HCT116 (cell line): ENCODE results near the gene CTNNA2. TPM values are rescaled to one million over a fixed set of nuclear protein-coding genes. Genes with fewer than 3 reads are reported as not detected.

Experiments used
- ATAC-seq: fragments of 200-7000 bp; cut with Tn5 transposase; 2 replicates; pipeline ENCODE4 v1.9.1; 2020; ENCODE audit warnings: mild to moderate bottlenecking, moderate library complexity
- BruUV-seq: library from RNA; stranded (reverse); fragments of 400-500 nt; replicated peaks from 2 replicates; lab custom pipeline; 2021; lab: Mats Ljungman, UMichigan
- CTCF ChIA-PET: fragments of 300-600 bp; sonication (Branson Sonifier 250); formaldehyde crosslinking; loops from one replicate; lab custom pipeline; 2021; ENCODE audit warnings: antibody characterized with exemption; lab: Charles Lee
- POLR2A ChIA-PET: fragments of 300-600, 350-600 bp; sonication (Branson Sonifier 250); formaldehyde crosslinking; loops from one replicate; lab custom pipeline; 2021; ENCODE audit warnings: antibody characterized with exemption; lab: Charles Lee
- RAD21 ChIA-PET, 2 experiments: fragments of 300-600 bp; sonication (Branson Sonifier 250); formaldehyde crosslinking; loops; one replicate each; lab custom pipeline; 2023; ENCODE audit warnings: low total read pairs in 2 of 2; ENCODE audit not compliant: uncharacterized antibody in 2 of 2, unreplicated experiment in 2 of 2, low non-redundant PET in 1 of 2; lab: Charles Lee
- DNase-seq: peaks from one replicate; pipeline ENCODE4 v3.0.0-alpha.2; 2010; ENCODE audit warnings: low read depth, low spot score
- H2AFZ ChIP-seq: fragments of 200-600 bp; shearing (Covaris generic), sonication (generic); 2 replicates; pipeline ENCODE4 v1.6.1; 2017; ENCODE audit warnings: low read depth, mixed run types, mixed read lengths, antibody characterized with exemption, low read length; ENCODE audit not compliant: poor library complexity, severe bottlenecking
- H3K27ac ChIP-seq: 2 replicates; pipeline ENCODE4 v1.5.1; 2012; ENCODE audit warnings: low read depth, low read length
- H3K27me3 ChIP-seq: fragments of 200-600 bp; sonication (generic); 2 replicates; pipeline ENCODE4 v1.6.1; 2016; ENCODE audit warnings: mixed run types, low read length, mixed read lengths; ENCODE audit not compliant: insufficient read depth
- H3K36me3 ChIP-seq, 2 experiments: fragments of 200-500 bp in 1 of 2; fragments of 200-600 bp in 1 of 2; sonication (Bioruptor generic) in 1 of 2; sonication (generic) in 1 of 2; 2 replicates each; pipeline versions ENCODE4 v1.5.1 to v1.6.1; 2014 to 2016; ENCODE audit warnings: low read length in 2 of 2, inconsistent platforms in 1 of 2, mixed read lengths in 1 of 2, mixed run types in 1 of 2; ENCODE audit not compliant: insufficient read depth in 2 of 2, control insufficient read depth in 1 of 2
- H3K4me1 ChIP-seq, 2 experiments: fragments of 200-600 bp in 1 of 2; sonication (generic) in 1 of 2; 2 replicates each; pipeline versions ENCODE4 v1.5.1 to v1.6.1; 2012 to 2017; ENCODE audit warnings: low read length in 2 of 2, inconsistent platforms in 1 of 2, mild to moderate bottlenecking in 1 of 2, mixed read lengths in 1 of 2, mixed run types in 1 of 2, moderate library complexity in 1 of 2; ENCODE audit not compliant: insufficient read depth in 2 of 2, control insufficient read depth in 1 of 2
- H3K4me2 ChIP-seq: fragments of 200-600 bp; sonication (generic); 2 replicates; pipeline ENCODE4 v1.6.1; 2017; ENCODE audit warnings: mixed run types, low read length, mixed read lengths
- H3K4me3 ChIP-seq, 2 experiments: fragments of 200-600 bp in 1 of 2; sonication (generic) in 1 of 2; replicated peaks in 1 of 2; 2 replicates each; pipeline ENCODE4 v1.5.1; 2011 to 2016; ENCODE audit warnings: low read length in 2 of 2, control low read depth in 1 of 2, low read depth in 1 of 2, mild to moderate bottlenecking in 1 of 2, mixed read lengths in 1 of 2, mixed run types in 1 of 2
- H3K79me2 ChIP-seq: fragments of 200-600 bp; sonication (generic); 2 replicates; pipeline ENCODE4 v1.6.1; 2017; ENCODE audit warnings: mild to moderate bottlenecking, mixed run types, low read length, moderate library complexity, mixed read lengths; ENCODE audit not compliant: insufficient read depth
- H3K9ac ChIP-seq: fragments of 200-600 bp; sonication (generic); 2 replicates; pipeline ENCODE4 v1.6.1; 2016; ENCODE audit warnings: low read length, mixed read lengths
- H3K9me2 ChIP-seq: fragments of 200-600 bp; sonication (generic), shearing (Covaris generic); 2 replicates; pipeline ENCODE4 v1.6.1; 2017; ENCODE audit warnings: mixed run types, mild to moderate bottlenecking, moderate library complexity; ENCODE audit not compliant: insufficient read depth
- H3K9me3 ChIP-seq, 2 experiments: fragments of 200-500 bp in 1 of 2; fragments of 200-600 bp in 1 of 2; sonication (Bioruptor generic) in 1 of 2; sonication (generic) in 1 of 2; 2 replicates each; pipeline ENCODE4 v1.6.1; 2014 to 2017; ENCODE audit warnings: low read length in 2 of 2, mixed read lengths in 2 of 2, inconsistent platforms in 1 of 2, low read depth in 1 of 2, mild to moderate bottlenecking in 1 of 2, mixed run types in 1 of 2, moderate library complexity in 1 of 2; ENCODE audit not compliant: control insufficient read depth in 1 of 2, insufficient read depth in 1 of 2
- H4K20me1 ChIP-seq: fragments of 200-600 bp; sonication (generic), shearing (Covaris generic); 2 replicates; pipeline ENCODE4 v1.6.1; 2017; ENCODE audit warnings: mixed run types, mild to moderate bottlenecking, moderate library complexity; ENCODE audit not compliant: insufficient read depth
- CEBPB ChIP-seq: IDR thresholded peaks from 2 replicates; pipeline ENCODE4 v1.6.1; 2012; ENCODE audit warnings: low read depth
- EGR1 ChIP-seq: IDR thresholded peaks from 2 replicates; pipeline ENCODE4 v1.6.1; 2012; ENCODE audit warnings: low read depth
- EZH2 ChIP-seq: fragments of 200-600 bp; sonication (generic); IDR thresholded peaks from 2 replicates; pipeline ENCODE4 v1.6.1; 2017; ENCODE audit warnings: antibody characterized with exemption, mixed run types
- EZH2phosphoT487 ChIP-seq: fragments of 200-600 bp; IDR thresholded peaks from 2 replicates; pipeline ENCODE4 v1.6.1; 2018; ENCODE audit warnings: antibody characterized with exemption, borderline replicate concordance
- JUND ChIP-seq: IDR thresholded peaks from 2 replicates; pipeline ENCODE4 v1.6.1; 2012
- POLR2A ChIP-seq: IDR thresholded peaks from 2 replicates; pipeline ENCODE4 v1.7.0; 2011; ENCODE audit warnings: borderline replicate concordance; ENCODE audit not compliant: insufficient read depth, insufficient read length; ENCODE audit errors: extremely low read depth
- POLR2AphosphoS5 ChIP-seq: IDR thresholded peaks from 2 replicates; pipeline ENCODE4 v1.6.1; 2011; ENCODE audit warnings: mild to moderate bottlenecking, low read depth, low read length, moderate library complexity
- RAD21 ChIP-seq: IDR thresholded peaks from 2 replicates; pipeline ENCODE4 v1.6.1; 2012; ENCODE audit warnings: low read depth, mild to moderate bottlenecking
- SRF ChIP-seq: IDR thresholded peaks from 2 replicates; pipeline ENCODE4 v1.6.1; 2012; ENCODE audit warnings: low read depth
- TCF7L2 ChIP-seq: IDR thresholded peaks from 2 replicates; pipeline ENCODE4 v1.7.0; 2011; ENCODE audit warnings: borderline replicate concordance, inconsistent platforms; ENCODE audit not compliant: insufficient read depth, insufficient read length; ENCODE audit errors: extremely low read depth
- YY1 ChIP-seq: IDR thresholded peaks from 2 replicates; pipeline ENCODE4 v1.6.1; 2011; ENCODE audit warnings: low read length, low read depth, moderate library complexity, mild to moderate bottlenecking; ENCODE audit not compliant: insufficient replicate concordance; ENCODE audit errors: extremely low read depth
- ZFX ChIP-seq: fragments of 450-650 bp; IDR thresholded peaks from 2 replicates; pipeline ENCODE4 v1.6.1; 2017
- ZNF274 ChIP-seq: fragments of 200-500 bp; sonication (Bioruptor generic); IDR thresholded peaks from 2 replicates; pipeline ENCODE4 v1.6.1; 2014; ENCODE audit warnings: mild to moderate bottlenecking, low read depth, low read length, inconsistent platforms
- intact Hi-C: fragments of 100-400 bp; cut with micrococcal nuclease; formaldehyde crosslinking; loops from 2 replicates; pipeline ENCODE4 v1.10.0; 2022
- total RNA-seq: library from RNA; stranded (reverse); gene quantifications from one replicate; pipeline ENCODE4 v1.2.1, GENCODE V29; 2021; ENCODE audit not compliant: unreplicated experiment
- TF ChIP-seq, protein P1 (sequence below): IDR thresholded peaks from 2 replicates; pipeline ENCODE4 v1.6.1; 2011; ENCODE audit warnings: mild to moderate bottlenecking, low read length, moderate library complexity; ENCODE audit not compliant: insufficient replicate concordance; ENCODE audit errors: extremely low read depth
- TF ChIP-seq, protein P2 (sequence below): IDR thresholded peaks from 2 replicates; pipeline ENCODE4 v1.6.1; 2012
- TF ChIP-seq, protein P3 (sequence below), 3 experiments: fragments of 200-600 bp in 1 of 3; sonication (generic) in 1 of 3; IDR thresholded peaks in 2 of 3; conservative IDR thresholded peaks in 1 of 3; 2 replicates each; pipeline ENCODE4 v1.5.1; 2012 to 2017; ENCODE audit warnings: low read depth in 2 of 3, low read length in 2 of 3, antibody characterized with exemption in 1 of 3, borderline replicate concordance in 1 of 3, control low read depth in 1 of 3, mild to moderate bottlenecking in 1 of 3, mixed read lengths in 1 of 3, mixed run types in 1 of 3, moderate library complexity in 1 of 3; ENCODE audit not compliant: insufficient read depth in 1 of 3

Gene CTNNA2
- total RNA-seq, 1 experiment from 2014 or later: not detected

DNA sequence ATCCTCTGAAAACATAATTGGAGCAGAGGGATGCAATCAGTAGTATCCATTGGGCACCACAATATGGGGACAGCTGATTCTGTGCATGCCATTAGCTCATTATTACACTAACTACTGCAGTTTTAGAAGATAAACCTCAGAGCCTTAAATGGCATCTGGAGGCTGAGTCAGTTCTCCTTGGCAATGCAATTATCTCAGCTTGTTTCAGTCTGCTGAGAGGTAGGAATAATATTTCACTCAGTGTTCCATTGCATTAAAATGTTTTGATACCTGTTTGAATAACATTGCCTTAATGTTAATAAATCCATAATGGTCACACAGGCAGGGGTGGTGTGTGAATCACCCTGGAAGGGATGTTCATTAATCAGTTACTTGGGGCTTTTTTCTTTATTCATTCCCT, 482.1 kb downstream of the CTNNA2 start:
- no peak overlapping the region for H3K27ac ChIP-seq
- H3K4me1 ChIP-seq: no peaks in the 10 kb centered on the region
- TF ChIP-seq ZFX (no peak), POLR2AphosphoS5 (no peak), TCF7L2 (no peak), EZH2 (no peak), ZNF274 (no peak), EZH2phosphoT487 (no peak), SRF (no peak), JUND (no peak), YY1 (no peak), EGR1 (no peak), CEBPB (no peak), POLR2A (no peak), RAD21 (no peak)
- TF ChIP-seq, protein P1, sequence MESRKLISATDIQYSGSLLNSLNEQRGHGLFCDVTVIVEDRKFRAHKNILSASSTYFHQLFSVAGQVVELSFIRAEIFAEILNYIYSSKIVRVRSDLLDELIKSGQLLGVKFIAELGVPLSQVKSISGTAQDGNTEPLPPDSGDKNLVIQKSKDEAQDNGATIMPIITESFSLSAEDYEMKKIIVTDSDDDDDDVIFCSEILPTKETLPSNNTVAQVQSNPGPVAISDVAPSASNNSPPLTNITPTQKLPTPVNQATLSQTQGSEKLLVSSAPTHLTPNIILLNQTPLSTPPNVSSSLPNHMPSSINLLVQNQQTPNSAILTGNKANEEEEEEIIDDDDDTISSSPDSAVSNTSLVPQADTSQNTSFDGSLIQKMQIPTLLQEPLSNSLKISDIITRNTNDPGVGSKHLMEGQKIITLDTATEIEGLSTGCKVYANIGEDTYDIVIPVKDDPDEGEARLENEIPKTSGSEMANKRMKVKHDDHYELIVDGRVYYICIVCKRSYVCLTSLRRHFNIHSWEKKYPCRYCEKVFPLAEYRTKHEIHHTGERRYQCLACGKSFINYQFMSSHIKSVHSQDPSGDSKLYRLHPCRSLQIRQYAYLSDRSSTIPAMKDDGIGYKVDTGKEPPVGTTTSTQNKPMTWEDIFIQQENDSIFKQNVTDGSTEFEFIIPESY: no peak
- TF ChIP-seq, protein P2, sequence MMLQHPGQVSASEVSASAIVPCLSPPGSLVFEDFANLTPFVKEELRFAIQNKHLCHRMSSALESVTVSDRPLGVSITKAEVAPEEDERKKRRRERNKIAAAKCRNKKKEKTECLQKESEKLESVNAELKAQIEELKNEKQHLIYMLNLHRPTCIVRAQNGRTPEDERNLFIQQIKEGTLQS: no peak
- TF ChIP-seq, protein P3, sequence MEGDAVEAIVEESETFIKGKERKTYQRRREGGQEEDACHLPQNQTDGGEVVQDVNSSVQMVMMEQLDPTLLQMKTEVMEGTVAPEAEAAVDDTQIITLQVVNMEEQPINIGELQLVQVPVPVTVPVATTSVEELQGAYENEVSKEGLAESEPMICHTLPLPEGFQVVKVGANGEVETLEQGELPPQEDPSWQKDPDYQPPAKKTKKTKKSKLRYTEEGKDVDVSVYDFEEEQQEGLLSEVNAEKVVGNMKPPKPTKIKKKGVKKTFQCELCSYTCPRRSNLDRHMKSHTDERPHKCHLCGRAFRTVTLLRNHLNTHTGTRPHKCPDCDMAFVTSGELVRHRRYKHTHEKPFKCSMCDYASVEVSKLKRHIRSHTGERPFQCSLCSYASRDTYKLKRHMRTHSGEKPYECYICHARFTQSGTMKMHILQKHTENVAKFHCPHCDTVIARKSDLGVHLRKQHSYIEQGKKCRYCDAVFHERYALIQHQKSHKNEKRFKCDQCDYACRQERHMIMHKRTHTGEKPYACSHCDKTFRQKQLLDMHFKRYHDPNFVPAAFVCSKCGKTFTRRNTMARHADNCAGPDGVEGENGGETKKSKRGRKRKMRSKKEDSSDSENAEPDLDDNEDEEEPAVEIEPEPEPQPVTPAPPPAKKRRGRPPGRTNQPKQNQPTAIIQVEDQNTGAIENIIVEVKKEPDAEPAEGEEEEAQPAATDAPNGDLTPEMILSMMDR (IDR thresholded peaks at IDR 0.05 in 2 of 3, conservative IDR thresholded peaks at IDR 0.05 in 1 of 3; ENCODE audit: borderline replicate concordance in 1 of 3, insufficient read depth in 1 of 3, low read depth in 2 of 3, low read length in 2 of 3): no peak
- POLR2A ChIA-PET: no interaction called here
- peaks cover 3 to 4% of the 10 kb centered on the region in 2 experiments; a peak in 2 of 4 replicates for H3K9me3 ChIP-seq
- RAD21 ChIA-PET: no interaction called here
- no peak overlapping the region for H3K4me2 ChIP-seq
- no peaks in the 10 kb centered on the region for H3K79me2 ChIP-seq
- no peak overlapping the region for H3K4me3 ChIP-seq
- no peak for ATAC-seq
- H4K20me1 ChIP-seq: no peaks in the 10 kb centered on the region
- H3K27me3 ChIP-seq: no peaks in the 10 kb centered on the region
- no peaks in the 10 kb centered on the region for H3K9me2 ChIP-seq
- intact Hi-C loops: no loop called here
- no peak overlapping the region for H2AFZ ChIP-seq
- no peak overlapping the region for H3K9ac ChIP-seq
- no TSS peak for BruUV-seq
- no peaks in the 10 kb centered on the region for H3K36me3 ChIP-seq
- CTCF ChIA-PET: no interaction called here
- no peak for DNase-seq
